Left kidney (tissue), 2 donors: ENCODE data around the gene PRRG1. TPM values are rescaled to one million over a fixed set of nuclear protein-coding genes. Genes with fewer than 3 reads are reported as not detected.
"Not testable (repeated sequence)": the region's sequence is repeated elsewhere in the genome, so short reads cannot be mapped to it uniquely, and the experiment has no call there.

Experiments
- DNase-seq: peaks from one replicate; pipeline ENCODE4 v3.0.0-alpha.2; 2013
- polyA plus RNA-seq: library from polyadenylated mRNA; unstranded; fragments of 120-200 nt; gene quantifications from one replicate; pipeline ENCODE4 v1.2.1, GENCODE V29; 2013; ENCODE audit not compliant: insufficient read length

PRRG1 gene
- polyA plus RNA-seq, 1 donor, result 21.8 TPM

DNA sequence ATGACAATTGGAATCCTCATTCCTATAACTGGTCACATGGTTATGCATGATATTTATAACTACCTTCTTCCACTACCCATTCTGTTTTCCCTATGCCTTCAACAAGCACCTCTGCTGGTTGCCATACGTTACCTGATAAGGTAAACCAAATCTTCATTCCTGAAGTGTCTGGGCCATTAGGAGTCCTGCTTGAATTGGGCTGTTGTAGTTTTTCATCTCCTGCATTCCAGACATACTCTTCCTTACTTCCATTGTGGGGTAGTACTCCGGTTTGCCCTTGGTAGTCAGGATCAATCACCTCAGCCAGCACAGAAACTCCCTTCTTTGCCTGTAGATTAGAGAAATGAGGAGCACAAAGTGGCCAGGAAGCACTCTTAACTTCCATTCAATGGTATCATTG is 113.2 kb downstream of the PRRG1 start:
- no peak for DNase-seq

DNA sequence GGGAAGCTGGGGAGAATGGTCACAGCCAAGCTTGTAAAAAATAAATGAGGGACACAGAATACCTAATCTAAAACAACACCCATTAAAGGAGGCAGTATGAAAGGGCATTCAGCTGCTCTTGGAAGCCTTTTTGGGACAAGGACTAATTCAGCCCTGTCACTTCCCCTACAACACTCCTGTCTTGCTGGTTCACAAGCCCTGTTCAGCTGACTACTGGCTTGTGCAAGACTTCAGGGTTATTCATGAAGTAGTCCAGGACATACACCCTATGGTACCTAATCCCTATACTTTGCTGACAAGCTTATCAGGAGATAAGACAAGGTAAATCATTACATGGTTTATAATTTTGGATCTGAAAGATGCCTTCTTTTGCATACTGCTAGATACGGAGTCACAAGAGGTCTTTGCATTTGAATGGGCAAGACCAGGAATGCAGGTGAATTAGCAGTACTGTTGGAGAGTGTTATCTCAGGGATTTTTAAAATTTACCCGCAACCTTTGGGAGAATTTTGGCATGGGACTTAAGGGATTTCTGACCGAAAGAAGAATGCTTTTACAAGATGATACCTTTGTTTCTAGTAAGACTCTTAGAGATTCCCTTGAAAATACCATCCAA is 119.1 kb downstream of the PRRG1 start:
- DNase-seq, result no peak

DNA sequence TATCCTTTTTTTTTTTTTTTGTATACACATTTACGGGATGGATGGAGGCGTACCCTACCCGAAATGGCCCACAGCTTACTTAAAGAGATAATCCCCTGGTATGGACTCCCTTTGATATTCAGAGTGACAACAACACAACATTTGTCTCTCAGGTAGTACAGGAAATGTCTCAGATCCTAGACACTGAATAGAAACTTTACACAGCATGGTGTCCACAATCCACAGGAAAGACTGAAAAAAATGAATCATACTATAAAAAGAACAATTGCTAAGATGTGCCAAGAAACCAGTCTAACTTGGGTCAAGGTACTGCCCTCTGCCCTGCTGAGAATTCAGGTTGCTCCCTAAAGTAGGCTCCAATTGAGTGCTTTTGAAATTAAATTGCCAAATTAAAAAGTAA is 121.5 kb downstream of the PRRG1 start:
- DNase-seq, result no peak

DNA sequence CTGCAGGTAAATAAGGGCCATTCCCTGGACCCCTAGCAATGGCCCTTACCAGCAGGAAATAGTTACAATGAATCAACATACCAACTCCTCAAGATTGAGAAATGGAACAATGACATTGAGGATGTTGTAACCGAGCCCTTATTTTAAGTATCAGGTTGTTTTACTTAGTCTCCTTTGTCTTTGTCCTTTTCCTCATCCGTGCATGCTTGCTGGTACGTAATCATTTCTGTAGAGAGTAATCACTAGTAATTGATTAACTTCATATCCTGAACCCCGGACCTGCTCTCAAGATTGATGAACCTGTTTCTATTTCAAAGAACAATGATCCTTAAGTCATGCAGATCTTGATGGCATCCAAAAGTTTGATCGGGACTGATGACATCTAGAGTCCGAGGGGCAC is 123.7 kb downstream of the PRRG1 start:
- DNase-seq, result no peak

DNA sequence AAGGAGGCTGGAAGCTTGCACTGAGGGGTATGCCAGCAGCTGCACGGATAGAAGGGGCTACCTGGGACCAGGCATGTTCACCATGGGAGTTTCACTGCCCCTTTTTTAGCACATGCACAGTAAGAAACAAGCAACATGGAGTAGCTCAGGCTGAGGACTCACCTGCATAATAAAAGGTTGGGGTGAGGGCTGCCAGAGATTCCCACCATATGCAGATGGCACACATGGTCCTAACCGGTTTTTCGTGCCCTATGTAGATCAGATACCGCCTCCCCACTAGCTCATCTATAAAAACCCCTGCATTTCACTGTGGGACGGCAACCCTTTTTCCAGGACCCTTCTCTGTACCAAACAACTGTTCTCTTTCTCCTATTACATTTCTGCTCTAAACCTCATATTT is 125.3 kb downstream of the PRRG1 start:
- DNase-seq, result no peak

DNA sequence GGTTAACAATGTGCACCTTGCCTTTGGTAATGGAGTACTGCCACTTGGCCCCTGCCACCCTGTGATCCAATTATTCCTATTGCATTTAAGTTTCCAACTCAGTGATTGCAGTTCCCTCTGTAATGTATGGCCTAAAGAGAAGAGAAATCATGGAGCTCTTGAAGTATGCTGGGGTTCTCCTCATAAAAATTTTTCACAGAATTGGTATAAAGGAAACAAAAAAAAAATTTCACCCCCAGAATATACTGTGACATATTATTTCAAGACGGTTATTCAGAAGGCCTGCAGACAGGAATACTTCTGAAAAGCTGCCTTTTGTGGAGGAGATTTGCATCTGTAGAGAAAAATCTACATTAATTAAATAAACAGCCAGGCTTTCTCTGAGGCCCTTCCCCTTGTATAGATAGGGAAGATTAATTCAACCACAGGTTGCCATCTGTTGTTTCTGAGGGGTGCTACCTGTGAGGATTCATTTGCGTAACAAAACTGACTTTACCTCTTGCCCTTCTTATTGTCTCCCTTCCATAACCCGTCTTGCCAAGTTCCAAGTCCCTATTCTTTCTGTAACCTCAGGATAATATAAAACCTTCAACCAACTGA is 127.5 kb downstream of the PRRG1 start:
- no peak for DNase-seq

DNA sequence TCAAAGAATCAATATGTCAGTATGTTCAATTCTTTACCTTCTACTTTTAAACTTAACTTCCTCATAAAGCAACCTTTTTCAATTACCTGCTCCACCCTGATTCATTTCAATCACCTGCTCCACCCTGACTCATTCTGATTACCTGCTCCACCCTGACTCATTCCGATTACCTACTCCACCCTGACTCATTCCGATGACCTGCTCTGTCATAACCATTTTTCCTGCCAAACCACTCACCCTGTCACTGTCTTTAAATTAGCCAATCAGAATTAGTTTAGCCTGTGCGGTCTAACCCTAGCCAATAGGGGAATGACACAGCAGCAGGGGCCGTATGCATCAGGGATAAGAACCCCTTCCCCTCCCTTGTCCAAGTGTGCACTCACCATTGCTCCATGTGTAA is 135.2 kb downstream of the PRRG1 start:
- not testable (repeated sequence) for DNase-seq

DNA sequence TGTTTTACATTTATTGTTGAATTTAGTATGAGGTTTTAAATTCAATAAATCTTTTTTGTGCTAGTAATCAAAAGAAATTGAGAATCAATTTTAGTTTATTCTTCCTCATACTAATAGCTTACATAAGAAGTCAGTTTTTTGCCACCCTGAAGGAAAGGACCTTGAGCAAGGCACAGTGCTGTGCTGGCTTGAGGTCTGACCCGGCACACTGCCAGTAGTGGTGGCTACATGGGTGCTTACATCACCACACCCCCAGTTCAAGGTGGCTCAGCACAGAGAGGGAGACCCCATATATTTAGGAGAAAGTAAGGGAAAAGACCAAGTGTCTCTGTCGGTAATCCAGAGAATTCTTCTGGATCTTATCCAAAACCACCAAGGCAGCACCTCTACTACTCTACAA is 136.3 kb downstream of the PRRG1 start:
- no peak for DNase-seq

DNA sequence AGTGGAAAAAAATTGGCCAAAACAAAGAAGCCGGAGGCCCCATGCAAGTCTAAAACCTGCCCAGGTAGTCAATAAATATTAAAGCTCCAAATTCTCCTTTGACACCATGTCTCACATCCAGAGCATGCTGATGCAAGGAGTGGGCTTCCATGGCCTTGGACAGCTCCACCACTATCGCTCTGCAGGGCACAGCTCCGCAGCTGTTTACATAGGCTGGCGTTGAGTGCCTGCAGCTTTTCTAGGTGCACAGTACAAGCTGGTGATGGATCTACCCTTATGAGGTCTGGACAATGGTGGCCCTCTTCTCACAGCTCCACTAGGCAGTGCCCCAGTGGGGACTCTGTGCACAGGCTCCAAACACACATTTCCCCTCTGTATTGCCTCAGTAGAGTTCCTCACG is 138.1 kb downstream of the PRRG1 start:
- DNase-seq, result no peak

DNA sequence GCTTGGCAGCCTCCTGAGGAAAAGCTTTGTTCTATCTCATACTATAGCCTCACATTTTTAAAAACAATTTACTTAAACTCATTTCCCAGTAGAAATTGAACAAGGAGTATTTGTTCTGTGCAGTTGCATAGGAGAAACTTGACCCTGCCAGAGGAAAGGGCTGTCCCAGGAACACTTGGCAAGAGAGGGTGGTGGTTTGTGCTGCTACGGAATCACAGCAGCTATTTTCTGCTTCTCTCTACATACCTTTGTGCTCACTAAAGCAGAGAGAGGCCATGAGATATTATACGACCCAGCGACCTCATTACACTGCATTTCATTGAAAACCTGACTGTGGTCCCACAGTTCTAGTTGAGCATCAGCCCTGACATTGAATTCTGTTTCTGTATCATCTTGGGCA is 139.2 kb downstream of the PRRG1 start:
- no peak for DNase-seq

DNA sequence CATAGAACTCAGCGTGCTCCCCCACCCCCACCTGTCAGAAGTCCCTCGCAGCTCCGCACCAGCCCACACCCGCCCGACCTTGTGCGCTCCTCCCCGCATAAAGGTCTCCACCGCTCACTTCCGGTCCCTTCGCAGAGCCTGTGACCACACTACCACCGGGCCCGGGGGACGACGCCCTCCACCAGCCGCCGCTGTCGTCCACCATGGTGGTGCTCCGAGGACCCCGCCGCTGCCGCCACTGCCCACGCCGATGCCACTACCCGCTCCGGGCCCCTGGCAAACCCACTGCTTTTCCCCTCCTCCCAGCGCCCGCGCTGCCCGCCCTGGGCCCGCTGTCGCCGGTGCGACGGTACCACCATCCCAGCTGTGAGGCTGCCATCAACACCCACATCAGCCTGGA is 142.5 kb downstream of the PRRG1 start:
- DNase-seq, result no peak

DNA sequence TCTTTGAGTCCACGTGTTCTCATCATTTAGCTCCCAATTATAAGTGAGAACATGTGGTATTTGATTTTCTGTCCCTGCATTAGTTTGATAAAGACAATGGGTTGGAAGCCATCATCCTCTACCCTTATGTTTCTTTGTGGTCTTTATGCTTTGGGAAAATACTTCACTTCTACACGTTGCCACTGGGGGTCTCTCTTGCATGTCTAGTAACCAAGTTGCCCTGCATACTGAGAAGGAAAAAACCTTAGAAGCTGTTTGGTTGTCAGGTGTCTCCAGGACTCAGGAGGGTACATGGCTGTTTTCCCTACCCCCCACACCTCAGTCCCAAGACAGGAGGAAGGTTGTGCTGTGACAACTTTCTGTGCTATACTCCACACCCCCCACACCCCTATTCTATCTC is 146.6 kb downstream of the PRRG1 start:
- DNase-seq, result not testable (repeated sequence)

DNA sequence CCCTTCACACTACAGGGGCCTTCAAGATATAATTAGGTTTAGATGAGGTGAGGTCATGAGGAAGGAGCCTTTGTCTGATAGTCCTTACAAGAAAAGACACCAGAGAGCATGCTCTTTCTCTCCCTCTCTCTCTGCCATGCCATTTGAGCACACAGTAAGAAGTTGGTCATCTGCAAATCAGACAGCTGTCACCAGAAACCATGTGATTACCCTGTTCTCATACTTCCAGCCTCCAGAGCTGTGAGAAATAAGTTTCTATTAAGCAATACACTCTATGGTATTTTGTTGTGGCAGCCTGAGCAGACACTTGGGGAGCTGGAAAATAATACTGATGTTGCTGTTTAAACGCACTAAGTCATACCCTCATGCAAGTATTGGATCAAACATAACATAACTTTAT is 148.0 kb downstream of the PRRG1 start:
- not testable (repeated sequence) for DNase-seq

DNA sequence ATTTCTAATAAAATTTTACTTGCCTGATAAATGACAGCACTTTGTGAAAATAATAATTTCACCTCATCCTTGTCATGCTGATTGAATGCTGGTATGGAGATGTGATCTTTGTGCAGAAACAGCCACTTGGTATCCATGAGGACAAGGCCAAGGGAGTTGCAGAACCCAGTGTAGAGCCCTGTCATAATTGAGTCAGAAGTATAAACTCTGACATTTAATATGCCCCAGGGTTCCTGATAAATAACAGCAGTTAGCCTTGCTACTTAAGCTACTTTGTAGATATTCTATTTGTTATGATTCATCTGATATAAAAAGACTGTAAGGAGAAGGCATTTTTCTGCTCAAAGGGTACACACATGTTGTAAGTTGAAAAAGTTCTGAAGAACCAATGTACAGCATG is 149.2 kb downstream of the PRRG1 start:
- not testable (repeated sequence) for DNase-seq

DNA sequence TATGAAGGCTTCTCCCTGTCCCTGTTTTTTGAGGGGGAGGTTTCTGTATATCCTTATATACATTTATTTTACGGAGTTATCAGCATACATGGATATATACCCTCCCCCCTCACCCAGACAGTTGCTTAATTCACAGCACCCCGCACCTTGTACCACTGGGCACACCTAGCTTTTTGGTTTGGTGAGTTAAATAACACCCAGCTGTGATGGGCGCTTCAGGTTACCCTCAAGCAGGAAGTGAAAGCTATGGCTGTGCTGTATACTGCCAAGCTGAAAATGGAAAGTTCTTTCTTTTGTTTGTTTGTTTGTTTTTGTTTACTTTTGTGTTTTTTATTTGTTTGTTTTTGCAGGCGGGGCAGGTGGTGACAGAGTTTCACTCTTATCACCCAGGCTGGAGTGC is 150.5 kb downstream of the PRRG1 start:
- DNase-seq, result not testable (repeated sequence)

DNA sequence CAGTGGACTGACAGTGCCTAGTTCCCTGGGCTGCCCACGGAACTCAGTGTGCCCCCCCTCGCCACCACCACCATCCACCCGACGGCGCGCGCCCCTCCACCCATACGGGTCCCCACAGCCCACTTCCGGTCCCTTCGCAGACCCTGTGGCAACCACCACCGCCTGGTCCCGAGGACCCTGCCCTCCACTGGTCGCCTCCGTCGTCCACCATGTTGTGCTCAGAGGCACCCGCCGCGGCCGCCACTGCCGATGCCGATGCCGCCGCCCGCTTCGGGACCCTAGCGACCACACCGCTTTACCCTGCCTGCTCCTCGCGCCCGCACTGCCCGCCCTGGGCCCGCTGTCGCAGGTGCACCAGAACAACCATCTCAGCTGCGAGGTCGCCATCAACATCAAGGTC is 155.8 kb downstream of the PRRG1 start:
- DNase-seq, result no peak

Other genes starting within 250 kb of the PRRG1 start
- 0.20 TPM for gene LANCL3, start 222.3 kb downstream of the PRRG1 start, polyA plus RNA-seq